ENCODE measurements around the gene ITGA4.

- TF ChIP-seq POLR2A (IDR thresholded peaks at IDR 0.05), result no peak
- TF ChIP-seq, protein P1, sequence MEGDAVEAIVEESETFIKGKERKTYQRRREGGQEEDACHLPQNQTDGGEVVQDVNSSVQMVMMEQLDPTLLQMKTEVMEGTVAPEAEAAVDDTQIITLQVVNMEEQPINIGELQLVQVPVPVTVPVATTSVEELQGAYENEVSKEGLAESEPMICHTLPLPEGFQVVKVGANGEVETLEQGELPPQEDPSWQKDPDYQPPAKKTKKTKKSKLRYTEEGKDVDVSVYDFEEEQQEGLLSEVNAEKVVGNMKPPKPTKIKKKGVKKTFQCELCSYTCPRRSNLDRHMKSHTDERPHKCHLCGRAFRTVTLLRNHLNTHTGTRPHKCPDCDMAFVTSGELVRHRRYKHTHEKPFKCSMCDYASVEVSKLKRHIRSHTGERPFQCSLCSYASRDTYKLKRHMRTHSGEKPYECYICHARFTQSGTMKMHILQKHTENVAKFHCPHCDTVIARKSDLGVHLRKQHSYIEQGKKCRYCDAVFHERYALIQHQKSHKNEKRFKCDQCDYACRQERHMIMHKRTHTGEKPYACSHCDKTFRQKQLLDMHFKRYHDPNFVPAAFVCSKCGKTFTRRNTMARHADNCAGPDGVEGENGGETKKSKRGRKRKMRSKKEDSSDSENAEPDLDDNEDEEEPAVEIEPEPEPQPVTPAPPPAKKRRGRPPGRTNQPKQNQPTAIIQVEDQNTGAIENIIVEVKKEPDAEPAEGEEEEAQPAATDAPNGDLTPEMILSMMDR (IDR thresholded peaks at IDR 0.05), result no peak
Measured at GRCh38 chr2:181563101-181563692, 106.0 kb downstream of the ITGA4 start.
